ENCODE data around the gene PLAA.
A peak's percentile ranks its signal among the peaks of the same experiment; 100 is the strongest.
"Not testable (repeated sequence)": the region's sequence is repeated elsewhere in the genome, so short reads cannot be mapped to it uniquely, and the experiment has no call there.

PLAA gene

DNA sequence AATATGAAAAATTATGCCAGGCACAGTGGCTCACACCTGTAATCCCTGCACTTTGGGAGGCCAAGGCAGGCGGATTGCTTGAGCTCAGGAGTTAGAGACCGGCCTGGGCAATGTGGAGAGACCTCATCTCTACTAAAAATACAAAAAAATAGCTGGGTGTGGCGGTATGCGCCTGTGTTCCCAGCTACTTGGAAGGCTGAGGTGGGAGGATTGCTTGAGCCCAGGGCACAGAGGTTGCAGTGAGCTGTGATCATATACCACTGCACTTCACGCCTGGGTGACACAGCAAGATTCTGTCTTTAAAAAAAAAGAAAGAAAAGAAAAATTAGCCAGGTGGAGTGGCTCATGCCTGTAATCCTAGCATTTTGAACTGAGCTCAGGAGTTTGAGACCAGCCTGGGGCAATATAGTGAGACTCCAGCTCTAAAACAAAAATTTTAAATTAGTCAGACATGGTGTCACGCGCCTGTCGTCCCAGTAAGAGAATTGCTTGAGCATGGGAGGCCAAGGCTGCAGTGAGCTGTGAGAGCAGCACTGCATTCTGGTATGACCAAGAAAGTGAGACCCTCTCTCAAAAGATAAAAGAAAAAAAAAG is 18.0 kb downstream of the PLAA start:
- DNase-seq, result no peak

DNA sequence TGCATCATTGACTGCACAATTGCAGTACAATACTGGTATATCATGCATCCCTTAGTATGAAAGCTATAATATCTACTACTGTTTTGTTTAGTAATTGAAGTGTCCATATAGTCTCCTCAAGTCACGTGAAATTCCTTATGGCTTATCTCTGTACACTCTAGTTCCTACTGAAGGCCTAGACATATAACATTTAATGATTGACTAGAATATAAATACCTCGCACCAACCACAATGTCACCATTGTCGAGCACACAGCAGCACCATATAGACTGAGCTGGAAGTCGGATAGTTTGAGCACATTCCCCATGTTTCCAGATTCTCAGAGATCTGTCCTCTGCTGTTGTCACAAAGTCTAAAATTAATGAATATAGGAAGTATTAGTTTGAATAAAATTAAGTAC is 21.4 kb downstream of the PLAA start:
- no peak for DNase-seq

DNA sequence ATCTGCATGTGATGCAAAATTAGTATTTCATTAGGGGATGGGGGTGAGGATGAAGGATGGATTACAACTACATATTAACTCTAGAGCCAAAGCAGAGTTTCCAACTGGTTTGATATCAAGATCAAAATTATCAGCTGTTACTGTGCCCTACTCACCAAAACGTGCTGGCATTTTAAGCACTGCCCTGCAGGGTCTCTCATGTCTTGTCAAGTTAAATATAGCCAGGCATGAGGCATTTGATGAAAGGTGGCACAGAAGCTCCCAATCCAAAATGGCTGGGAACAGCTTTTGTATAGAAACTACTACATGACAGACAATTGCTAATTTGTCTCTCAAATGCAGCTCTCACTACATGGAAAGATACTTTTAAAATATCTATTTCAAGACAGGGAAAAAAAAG is 27.3 kb downstream of the PLAA start:
- DNase-seq, result no peak

DNA sequence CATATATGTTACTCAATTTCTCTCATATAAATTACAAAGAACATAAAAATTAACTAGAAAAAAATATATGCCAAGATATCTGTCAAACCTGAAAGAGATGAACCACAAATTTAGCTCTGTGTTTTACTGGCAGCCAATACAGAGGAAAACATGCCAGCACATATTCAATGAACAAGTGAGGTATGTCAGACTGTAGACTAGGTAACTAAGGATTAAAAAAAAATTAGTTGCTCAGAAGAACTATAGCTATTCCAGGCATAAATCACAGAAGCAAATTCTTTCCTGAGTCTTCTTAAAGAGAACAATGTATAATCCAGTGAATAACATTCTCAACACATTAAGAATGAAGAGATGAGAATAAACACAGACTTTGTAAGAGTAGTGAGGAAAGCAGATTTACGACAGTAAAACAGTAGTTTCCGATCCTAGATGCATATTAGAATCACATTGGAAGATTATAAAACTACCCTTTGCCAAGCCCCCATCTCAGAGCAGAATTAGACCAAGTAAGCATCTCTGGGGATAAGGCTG is 33.8 kb downstream of the PLAA start:
- no peak for DNase-seq

DNA sequence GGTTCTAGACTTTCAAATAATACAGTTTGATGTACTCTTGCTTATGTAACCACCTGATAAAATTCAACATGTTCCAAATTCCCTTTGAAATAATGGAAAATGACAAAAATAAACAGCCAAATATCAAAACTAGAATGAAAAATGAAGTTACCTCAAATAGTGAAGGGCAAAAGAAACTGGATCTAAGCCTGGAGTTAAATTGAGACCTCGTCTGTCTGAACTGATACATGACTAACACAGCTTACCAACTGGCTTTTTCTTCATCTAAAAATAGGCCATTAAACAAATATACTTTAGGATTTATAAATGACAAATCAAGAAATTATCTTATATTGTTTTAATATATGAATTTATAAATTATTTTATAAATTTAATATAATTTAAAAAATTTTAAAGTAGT is 42.4 kb downstream of the PLAA start:
- no peak for DNase-seq

- no peak for DNase-seq
Observed at GRCh38 chr9:26904070-26904469, 43.0 kb downstream of the PLAA start.

- DNase-seq, result no peak
Observed at GRCh38 chr9:26893030-26893676, 53.9 kb downstream of the PLAA start.

DNA sequence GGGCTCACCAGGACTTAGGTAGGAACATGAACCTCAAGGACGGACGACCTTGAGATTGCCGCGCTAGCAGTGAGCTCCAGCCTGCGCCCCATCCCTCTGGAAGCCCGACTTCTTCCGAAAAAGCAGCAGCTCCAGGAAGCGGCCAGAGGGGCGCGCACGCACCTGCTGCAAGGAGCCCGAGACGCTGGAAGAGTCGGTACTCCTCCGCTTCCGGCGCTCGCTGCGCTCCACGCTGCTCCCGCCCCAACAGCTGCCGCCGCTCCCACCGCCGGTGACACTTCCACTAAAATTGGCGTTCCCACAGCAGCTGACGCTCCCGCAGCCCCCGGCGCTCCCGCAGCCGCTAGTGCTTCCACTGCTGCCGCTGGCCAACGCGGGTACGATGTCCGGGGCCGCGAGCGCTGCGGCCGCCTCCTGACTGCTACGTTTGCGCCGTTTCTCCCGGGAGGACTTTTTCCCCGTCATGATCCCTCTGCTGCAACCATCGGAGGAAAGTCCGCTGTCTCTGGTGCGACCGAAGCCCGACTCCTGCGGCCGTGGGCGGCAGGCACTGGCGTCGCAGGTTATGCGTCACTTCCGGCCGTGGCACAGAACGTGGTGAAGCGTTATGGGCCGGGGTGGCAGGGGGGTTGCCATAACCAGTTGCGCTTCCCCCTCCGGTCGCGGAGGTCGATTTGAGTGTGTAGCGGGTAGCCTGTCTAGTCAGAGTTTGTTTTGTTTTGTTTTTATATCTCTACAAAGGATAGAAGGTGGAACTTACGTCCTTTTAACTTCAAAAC is 54.6 kb downstream of the PLAA start, which contains the start of gene CAAP1:
CAAP1 (minus strand) TSS at position 552 of the 779 bp plus-strand sequence; CDS start at position 465, 87 bp downstream.
- peak; percentile 93 for DNase-seq

DNA sequence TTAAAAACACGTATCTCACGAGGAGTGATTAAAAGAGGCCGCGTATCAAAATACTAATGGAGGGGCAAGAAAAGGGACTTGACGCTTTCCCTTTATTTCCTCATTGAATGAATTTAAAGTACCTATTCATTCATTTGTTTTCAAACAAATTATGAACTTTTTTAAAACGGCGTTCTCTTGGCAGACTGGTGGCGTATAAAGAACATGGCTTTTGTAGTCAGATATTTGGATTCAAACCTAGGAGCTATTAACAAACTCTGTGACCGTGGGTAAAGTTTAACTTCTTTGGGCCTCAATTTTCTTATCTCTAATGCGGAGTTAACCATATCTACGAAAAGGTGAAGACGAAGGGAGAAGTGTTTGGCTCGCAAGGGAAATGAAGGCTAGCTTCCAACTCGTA is 55.3 kb downstream of the PLAA start:
- no peak for DNase-seq

DNA sequence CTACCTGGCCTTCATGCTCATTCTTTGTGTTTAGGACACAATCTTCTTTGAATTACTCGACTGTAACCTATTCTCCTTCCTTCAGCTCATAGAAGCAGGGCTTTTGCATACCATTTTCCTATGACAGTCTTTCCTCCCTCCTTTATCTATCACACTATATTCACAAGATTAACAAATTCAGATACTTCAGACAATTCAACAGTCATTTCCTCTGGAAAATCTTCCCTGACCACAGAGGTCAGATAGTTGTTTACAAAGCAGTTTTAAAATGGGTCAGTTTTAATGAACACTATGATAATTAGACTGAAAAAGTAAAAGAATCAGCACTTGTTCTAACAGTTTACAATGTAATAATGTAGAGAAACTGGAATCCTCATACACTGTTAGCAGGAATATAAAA is 58.8 kb downstream of the PLAA start:
- no peak for DNase-seq

DNA sequence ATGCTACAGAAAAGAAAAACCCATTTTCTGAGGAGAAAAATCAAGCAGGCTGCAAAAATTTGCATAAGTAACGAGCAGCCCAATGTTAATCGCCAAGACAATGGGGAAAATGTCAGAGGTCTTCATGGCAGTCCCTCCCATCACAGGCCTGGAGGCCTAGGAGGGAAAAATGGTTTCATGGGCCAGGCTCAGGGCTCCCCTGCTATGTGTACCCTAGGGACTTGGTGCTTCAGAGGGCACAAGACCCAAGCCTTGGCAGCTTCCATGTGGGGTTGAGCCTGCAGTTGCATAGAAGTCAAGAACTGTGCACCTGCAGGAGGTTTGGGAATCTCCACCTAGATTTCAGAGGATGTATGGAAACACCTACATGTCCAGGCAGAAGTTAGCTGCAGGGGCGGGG is 64.9 kb downstream of the PLAA start:
- no peak for DNase-seq

GRCh38 chr9:26880262-26880661 is 66.8 kb downstream of the PLAA start:
- DNase-seq, result no peak

- not testable (repeated sequence) for DNase-seq
Observed at GRCh38 chr9:26875155-26875554, 71.9 kb downstream of the PLAA start.

DNA sequence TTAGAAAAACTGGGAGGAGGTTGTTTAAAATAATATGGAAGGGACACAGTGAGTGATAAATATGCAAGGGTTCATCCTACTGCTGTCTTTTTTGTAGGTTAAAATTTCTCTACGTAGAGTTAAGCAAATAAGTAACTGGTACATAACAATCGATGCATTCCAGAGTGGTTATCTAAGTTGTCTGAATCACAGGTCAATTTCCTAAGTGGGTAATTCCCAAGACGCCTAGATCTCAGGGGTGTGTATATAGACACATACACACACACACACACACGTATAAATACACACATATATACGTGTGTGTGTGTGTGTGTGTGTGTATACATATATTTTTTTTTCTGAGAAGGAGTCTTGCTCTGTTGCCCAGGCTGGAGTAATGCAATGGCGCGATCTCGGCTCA is 76.8 kb downstream of the PLAA start:
- DNase-seq, result peak; percentile 24

- DNase-seq, result peak; percentile 4
Observed at GRCh38 chr9:26863074-26863473, 84.0 kb downstream of the PLAA start.

GRCh38 chr9:26856413-26857032 is 90.5 kb downstream of the PLAA start:
- peak; percentile 48 for DNase-seq
